Esophagus squamous epithelium (tissue), 5 donors: Measurements from ENCODE around the gene DNAJC7. TPM values are rescaled to one million over a fixed set of nuclear protein-coding genes. Genes with fewer than 3 reads are reported as not detected.

Source experiments
- DNase-seq: peaks from one replicate; lab custom pipeline; 2025; lab: John Stamatoyannopoulos, UW
- H3K27ac ChIP-seq, 4 donors: fragments of 200-600 bp; sonication (generic); one replicate each; pipeline ENCODE4 v1.5.1; 2016 to 2019; ENCODE audit warnings: mild to moderate bottlenecking in 1 of 4
- H3K27me3 ChIP-seq, 4 donors: fragments of 200-600 bp; sonication (generic); 1 replicate in 3 of 4; 2 replicates in 1 of 4; pipeline versions ENCODE4 v1.5.1 to v1.6.0; 2017 to 2021; ENCODE audit warnings: antibody characterized with exemption in 1 of 4
- H3K36me3 ChIP-seq, 3 donors: fragments of 200-600 bp; sonication (generic); one replicate each; pipeline ENCODE4 v1.5.1; 2016 to 2019
- H3K4me1 ChIP-seq, 3 donors: fragments of 200-600 bp; sonication (generic); one replicate each; pipeline ENCODE4 v1.5.1; 2017 to 2019
- H3K4me3 ChIP-seq, 4 donors: fragments of 200-600 bp; sonication (generic); 1 replicate in 3 of 4; 2 replicates in 1 of 4; pipeline ENCODE4 v1.5.1; 2016 to 2019; ENCODE audit warnings: mild to moderate bottlenecking in 2 of 4, moderate library complexity in 1 of 4
- H3K9me3 ChIP-seq, 3 donors: fragments of 200-600 bp; sonication (generic); one replicate each; pipeline ENCODE4 v1.5.1; 2016 to 2019
- POLR2A ChIP-seq, 4 donors: fragments of 450-650 bp; IDR thresholded peaks; one replicate each; pipeline ENCODE4 v1.6.1; 2017; ENCODE audit warnings: antibody characterized with exemption in 4 of 4, mild to moderate bottlenecking in 4 of 4, moderate library complexity in 3 of 4
- WGBS, 2 donors: methylation state at CpG; one replicate each; pipeline ENCODE4 v1.1.5; 2018; 5-methylcytosine and 5-hydroxymethylcytosine counted together
- intact Hi-C: fragments of 100-400 bp; cut with DNase I; formaldehyde crosslinking; loops from one replicate; pipeline ENCODE4 v1.15.0; 2022
- total RNA-seq, 4 donors: library from RNA; depleted of rRNA; stranded (reverse); fragments of >200 nt; gene quantifications; one replicate each; pipeline ENCODE4 v1.1.0, GENCODE V29; 2016
- TF ChIP-seq, protein P1 (sequence below), 6 experiments: fragments of 450-650 bp in 4 of 6; fragments of 200-600 bp in 2 of 6; sonication (generic) in 2 of 6; IDR thresholded peaks; one replicate each; pipeline ENCODE4 v1.5.1; 2016 to 2019; ENCODE audit warnings: antibody characterized with exemption in 6 of 6, mild to moderate bottlenecking in 4 of 6, moderate library complexity in 4 of 6
- donor health status: DM: yes; HTN: yes; CAD: no.

The DNAJC7 gene
- total RNA-seq, 4 donors from 2014 or later, result 42.6 to 82.0 (median 67.2) TPM

DNA sequence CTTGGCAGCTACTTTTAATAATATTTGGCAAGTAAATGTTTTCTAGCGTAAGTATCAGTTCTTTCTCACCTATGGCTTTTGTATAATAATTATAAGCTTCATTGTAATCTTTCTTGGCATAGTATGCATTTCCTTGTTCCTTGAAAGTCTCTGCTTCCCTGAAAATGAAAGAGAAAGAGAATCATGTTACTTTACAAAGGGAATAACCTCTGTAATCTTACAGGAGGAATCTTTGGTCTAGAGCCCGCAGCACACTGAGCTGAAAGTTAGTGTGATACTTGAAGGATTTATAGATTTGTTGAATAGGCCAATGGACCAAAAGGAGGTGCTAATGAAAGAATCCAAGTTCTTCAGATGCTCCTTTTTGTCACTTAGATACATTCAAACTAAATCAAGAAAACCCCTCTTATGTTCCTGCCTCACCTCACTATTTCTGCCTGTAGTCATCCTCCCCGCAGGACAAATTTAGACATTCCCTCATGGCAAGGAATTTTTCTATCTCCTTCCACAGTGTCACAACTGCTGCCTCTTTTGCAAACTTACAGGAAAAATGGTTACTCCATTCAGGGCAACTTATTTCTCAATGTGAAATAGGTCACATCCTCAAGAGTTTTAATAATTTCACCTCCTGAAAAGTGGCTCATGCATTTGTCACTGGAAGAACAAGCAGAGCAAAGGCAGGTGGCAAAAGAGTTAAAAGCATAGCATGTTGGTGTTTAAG, 16.7 kb downstream of the DNAJC7 start:
- no peak overlapping the region for H3K4me3 ChIP-seq
- WGBS, 2 donors, result 49 to 59% methylated on average over 3 of the region's 3 CpGs
- peaks cover 7 to 79% (median 28%) of the 10 kb centered on the region in 3 donors for H3K36me3 ChIP-seq
- no peaks in the 10 kb centered on the region for H3K27me3 ChIP-seq
- TF ChIP-seq, protein P1, sequence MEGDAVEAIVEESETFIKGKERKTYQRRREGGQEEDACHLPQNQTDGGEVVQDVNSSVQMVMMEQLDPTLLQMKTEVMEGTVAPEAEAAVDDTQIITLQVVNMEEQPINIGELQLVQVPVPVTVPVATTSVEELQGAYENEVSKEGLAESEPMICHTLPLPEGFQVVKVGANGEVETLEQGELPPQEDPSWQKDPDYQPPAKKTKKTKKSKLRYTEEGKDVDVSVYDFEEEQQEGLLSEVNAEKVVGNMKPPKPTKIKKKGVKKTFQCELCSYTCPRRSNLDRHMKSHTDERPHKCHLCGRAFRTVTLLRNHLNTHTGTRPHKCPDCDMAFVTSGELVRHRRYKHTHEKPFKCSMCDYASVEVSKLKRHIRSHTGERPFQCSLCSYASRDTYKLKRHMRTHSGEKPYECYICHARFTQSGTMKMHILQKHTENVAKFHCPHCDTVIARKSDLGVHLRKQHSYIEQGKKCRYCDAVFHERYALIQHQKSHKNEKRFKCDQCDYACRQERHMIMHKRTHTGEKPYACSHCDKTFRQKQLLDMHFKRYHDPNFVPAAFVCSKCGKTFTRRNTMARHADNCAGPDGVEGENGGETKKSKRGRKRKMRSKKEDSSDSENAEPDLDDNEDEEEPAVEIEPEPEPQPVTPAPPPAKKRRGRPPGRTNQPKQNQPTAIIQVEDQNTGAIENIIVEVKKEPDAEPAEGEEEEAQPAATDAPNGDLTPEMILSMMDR (IDR thresholded peaks at IDR 0.05), result no peak
- TF ChIP-seq POLR2A (IDR thresholded peaks at IDR 0.05), result no peak
- no peak overlapping the region for H3K27ac ChIP-seq
- no peaks in the 10 kb centered on the region for H3K9me3 ChIP-seq
- peaks cover 0 to 43% (median 23%) of the 10 kb centered on the region in 3 donors for H3K4me1 ChIP-seq
- intact Hi-C loops, result no loop called here
- no peak for DNase-seq

DNA sequence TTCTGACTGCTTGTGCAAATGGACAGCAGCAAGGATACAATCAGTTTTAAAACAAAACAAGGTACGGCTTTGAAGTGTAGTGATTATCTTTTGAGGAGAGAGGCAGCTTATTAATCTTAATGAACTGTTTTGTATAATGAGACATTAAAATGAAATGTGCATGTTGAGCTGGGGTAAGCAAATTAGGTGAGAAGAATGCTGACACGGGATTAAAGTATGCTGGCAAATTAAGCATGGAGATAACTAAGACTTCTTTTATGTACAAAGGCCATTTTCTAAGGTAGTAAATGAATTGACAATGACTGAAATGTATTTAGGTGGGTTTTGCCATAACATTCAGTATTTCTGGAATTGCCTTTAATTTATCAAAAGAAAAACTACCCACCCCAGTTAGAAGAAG, 18.7 kb downstream of the DNAJC7 start:
- DNase-seq, result no peak
- Histone ChIP-seq H3K4me3 (no peak overlapping the region), H3K4me1 (peaks cover 0 to 25% (median 11%) of the 10 kb centered on the region in 3 donors), H3K36me3 (peaks cover 7 to 100% (median 38%) of the 10 kb centered on the region in 3 donors), H3K9me3 (no peaks in the 10 kb centered on the region), H3K27me3 (no peaks in the 10 kb centered on the region), H3K27ac (no peak overlapping the region)
- 32 to 51% methylated on average over 2 of the region's 2 CpGs for WGBS, 2 donors
- intact Hi-C loops, result no loop called here
- TF ChIP-seq, protein P1 (IDR thresholded peaks at IDR 0.05), result no peak
- TF ChIP-seq POLR2A (IDR thresholded peaks at IDR 0.05), result no peak

DNA sequence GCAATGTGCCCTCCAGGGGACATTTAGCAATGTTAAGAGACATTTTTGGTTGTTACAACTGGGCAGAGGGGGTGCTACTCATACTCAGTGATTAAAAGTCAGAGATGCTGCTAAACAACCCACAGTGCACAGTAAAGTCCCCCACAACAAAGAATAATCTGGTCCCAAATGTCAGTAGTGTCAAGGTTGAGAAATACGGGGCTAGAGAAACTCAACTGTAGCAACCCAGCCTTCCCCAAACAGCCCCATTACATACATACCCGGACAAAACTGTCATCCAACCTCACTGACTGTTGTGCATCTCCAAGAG, 20.4 kb downstream of the DNAJC7 start:
- intact Hi-C loops, result no loop called here
- peaks cover 10 to 100% (median 47%) of the 10 kb centered on the region in 3 donors for H3K36me3 ChIP-seq
- H3K9me3 ChIP-seq, result no peaks in the 10 kb centered on the region
- peaks cover 0 to 18% (median 6%) of the 10 kb centered on the region in 3 donors for H3K4me1 ChIP-seq
- no peak for DNase-seq
- no peaks in the 10 kb centered on the region for H3K27me3 ChIP-seq
- TF ChIP-seq POLR2A (IDR thresholded peaks at IDR 0.05), result no peak
- TF ChIP-seq, protein P1 (IDR thresholded peaks at IDR 0.05), result no peak
- H3K27ac ChIP-seq, result no peak overlapping the region
- 80 to 100% methylated on average over 1 to 2 of the region's 2 CpGs for WGBS, 2 donors
- no peak overlapping the region for H3K4me3 ChIP-seq

DNA sequence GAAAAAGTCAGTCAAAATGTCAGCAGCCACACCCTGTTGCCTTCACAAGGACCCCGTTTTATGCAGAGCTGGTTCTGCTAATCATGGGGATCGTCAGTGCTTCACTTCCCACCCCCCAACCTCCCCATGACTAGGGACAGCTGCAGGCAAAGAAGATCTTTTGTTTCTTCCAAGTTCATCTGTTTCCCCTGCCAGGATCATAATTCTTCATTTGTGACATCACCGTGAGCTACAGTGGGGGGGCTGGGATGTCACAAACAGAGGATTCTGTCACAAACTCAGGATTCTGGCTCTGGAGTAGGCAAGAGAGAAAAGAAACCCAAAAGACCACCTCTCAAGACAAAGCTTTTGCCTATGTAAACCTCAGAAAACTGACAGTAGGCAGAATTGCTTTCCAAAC, 24.7 kb downstream of the DNAJC7 start:
- no peak for DNase-seq
- WGBS, 2 donors, result 58 to 62% methylated on average over 3 of the region's 3 CpGs
- H3K27ac ChIP-seq, result no peak overlapping the region
- peaks cover 0 to 14% (median 0%) of the 10 kb centered on the region in 3 donors for H3K4me1 ChIP-seq
- no peaks in the 10 kb centered on the region for H3K27me3 ChIP-seq
- no peaks in the 10 kb centered on the region for H3K9me3 ChIP-seq
- TF ChIP-seq POLR2A (IDR thresholded peaks at IDR 0.05), result no peak
- TF ChIP-seq, protein P1 (IDR thresholded peaks at IDR 0.05), result no peak
- intact Hi-C loops, result no loop called here
- no peak overlapping the region for H3K4me3 ChIP-seq
- peaks cover 21 to 100% (median 55%) of the 10 kb centered on the region in 3 donors for H3K36me3 ChIP-seq

DNA sequence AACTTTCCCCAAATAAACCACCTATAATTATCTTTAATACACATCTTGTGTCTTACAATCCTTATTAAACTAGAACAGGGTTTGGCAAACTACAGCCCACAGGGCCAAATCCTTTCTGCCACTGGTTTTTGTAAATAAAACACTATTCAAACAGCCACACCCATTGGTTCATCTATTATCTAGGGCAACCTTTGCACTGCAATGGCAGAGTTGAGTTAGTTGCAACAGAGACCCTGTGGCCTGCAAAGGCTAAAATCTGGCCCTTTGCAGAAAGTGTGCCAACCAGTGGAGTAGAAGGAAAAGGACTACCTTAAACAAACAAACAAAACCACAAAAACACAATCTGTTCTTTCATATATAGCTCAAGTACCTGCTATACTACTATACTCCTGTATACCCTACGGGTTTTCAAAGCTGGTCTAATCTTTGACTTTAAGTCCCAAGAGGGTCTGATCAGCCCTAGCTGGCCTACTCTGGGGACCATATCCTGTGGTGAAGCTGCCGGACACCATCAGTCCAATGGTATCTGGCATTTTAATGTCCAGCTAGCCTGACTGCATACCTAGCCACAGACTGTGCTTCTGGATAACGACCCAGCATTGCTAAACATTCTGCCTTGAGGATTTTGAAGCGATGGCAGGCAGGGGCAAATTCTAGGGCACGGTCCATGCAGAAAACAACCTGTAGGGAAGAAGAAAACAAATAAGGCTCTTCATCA, 27.4 kb downstream of the DNAJC7 start:
- H3K9me3 ChIP-seq, result no peaks in the 10 kb centered on the region
- no peaks in the 10 kb centered on the region for H3K27me3 ChIP-seq
- intact Hi-C loops, result no loop called here
- TF ChIP-seq POLR2A (IDR thresholded peaks at IDR 0.05), result no peak
- TF ChIP-seq, protein P1 (IDR thresholded peaks at IDR 0.05), result no peak
- H3K4me3 ChIP-seq, result no peak overlapping the region
- 84 to 87% methylated on average over 5 of the region's 5 CpGs for WGBS, 2 donors
- H3K27ac ChIP-seq, result no peak overlapping the region
- H3K4me1 ChIP-seq, result peaks cover 0 to 14% (median 0%) of the 10 kb centered on the region in 3 donors
- H3K36me3 ChIP-seq, result peaks cover 14 to 100% (median 40%) of the 10 kb centered on the region in 3 donors
- no peak for DNase-seq
